NT2/D1 (cell line): ENCODE data around the gene GTF3C5.

Experiments
- SUZ12 ChIP-seq: IDR thresholded peaks from 2 replicates; pipeline ENCODE4 v1.6.1; 2011; ENCODE audit not compliant: insufficient read length, insufficient read depth; ENCODE audit errors: extremely low read depth
- YY1 ChIP-seq: IDR thresholded peaks from 2 replicates; pipeline ENCODE4 v1.6.1; 2011; ENCODE audit not compliant: insufficient read length, insufficient read depth
- ZNF274 ChIP-seq: IDR thresholded peaks from 2 replicates; pipeline ENCODE4 v1.6.1; 2011; ENCODE audit warnings: mild to moderate bottlenecking, low read depth, low read length

GRCh38 chr9:133107245-133107722 is 76.5 kb downstream of the GTF3C5 start:
- TF ChIP-seq ZNF274 (no peak), YY1 (no peak), SUZ12 (no peak)
